Measurements from ENCODE around the gene FGF14.

- TF ChIP-seq CTCF (IDR thresholded peaks at IDR 0.05; ENCODE audit: poor library complexity) (no peak), EZH2 (IDR thresholded peaks at IDR 0.05; ENCODE audit: borderline replicate concordance) (no peak)
Measured at GRCh38 chr13:102402290-102402689, 442 bp upstream of the FGF14 start.
